Effector memory CD4-positive, alpha-beta T cell (primary cell): ENCODE results near the gene PARVG.

Experiments used
- DNase-seq, 3 donors: peaks; one replicate each; pipeline ENCODE4 v3.0.0-alpha.2; 2020
- H3K27ac ChIP-seq: 2 replicates; pipeline ENCODE4 v1.7.0; 2013; ENCODE audit warnings: mild to moderate bottlenecking, low read length, moderate library complexity; ENCODE audit not compliant: insufficient read depth, poor library complexity, severe bottlenecking
- H3K27me3 ChIP-seq: replicated peaks from 2 replicates; pipeline ENCODE4 v1.7.0; 2013; ENCODE audit warnings: mild to moderate bottlenecking, low read length; ENCODE audit not compliant: insufficient read depth, control insufficient read depth, poor library complexity, severe bottlenecking
- H3K36me3 ChIP-seq: 2 replicates; pipeline ENCODE4 v1.7.0; 2013; ENCODE audit warnings: mild to moderate bottlenecking, low read length, moderate library complexity; ENCODE audit not compliant: control insufficient read depth, insufficient read depth
- H3K4me1 ChIP-seq: 2 replicates; pipeline ENCODE4 v1.7.0; 2013; ENCODE audit warnings: low read length, mild to moderate bottlenecking; ENCODE audit not compliant: control insufficient read depth, insufficient read depth, poor library complexity, severe bottlenecking
- H3K4me3 ChIP-seq: 2 replicates; pipeline ENCODE4 v1.7.0; 2013; ENCODE audit warnings: low read length, low read depth, mild to moderate bottlenecking; ENCODE audit not compliant: insufficient read depth, poor library complexity, severe bottlenecking
- H3K9me3 ChIP-seq: 2 replicates; pipeline ENCODE4 v1.7.0; 2013; ENCODE audit warnings: mild to moderate bottlenecking, low read length, moderate library complexity; ENCODE audit not compliant: control insufficient read depth

The PARVG gene

DNA sequence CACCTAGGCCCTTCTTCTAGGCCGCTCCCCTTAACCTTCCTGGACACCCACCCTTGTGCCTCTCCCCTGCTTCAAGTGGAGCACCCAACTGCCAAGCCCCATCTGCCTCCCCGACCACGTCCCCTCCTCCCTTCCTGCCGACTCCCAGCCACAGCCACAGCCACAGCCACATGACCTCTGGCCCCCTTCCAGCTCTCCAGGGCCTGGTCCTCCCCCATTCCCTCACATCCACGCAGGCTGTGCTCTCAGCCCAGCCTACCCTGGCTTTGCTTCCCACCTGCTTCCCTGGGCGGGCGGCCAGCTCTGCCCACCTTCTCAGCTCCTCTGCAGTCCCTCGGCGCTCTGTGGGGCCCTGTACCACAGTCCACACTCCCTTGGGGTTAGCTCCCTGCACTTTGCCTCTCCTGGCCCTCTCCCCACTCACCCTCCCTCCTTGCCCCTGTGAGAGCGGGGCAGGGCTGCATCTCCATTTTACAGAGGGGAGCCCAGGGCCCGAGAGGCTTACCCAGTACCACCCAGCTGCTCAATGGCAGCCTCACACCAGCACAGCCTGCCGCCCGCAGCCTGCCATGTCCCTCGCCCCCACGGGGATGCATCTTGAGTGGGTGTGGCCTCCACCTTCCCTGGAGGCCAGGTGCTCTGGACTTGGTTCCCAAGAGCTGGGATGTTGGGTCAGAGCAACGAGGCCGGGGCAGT lies 20.3 kb downstream of the PARVG start:
- no peaks in the 10 kb centered on the region for H3K27me3 ChIP-seq
- no peak overlapping the region for H3K27ac ChIP-seq
- no peaks in the 10 kb centered on the region for H3K4me1 ChIP-seq
- no peaks in the 10 kb centered on the region for H3K9me3 ChIP-seq
- no peak overlapping the region for H3K4me3 ChIP-seq
- peaks cover 28% of the 10 kb centered on the region for H3K36me3 ChIP-seq
- DNase-seq = no peak

DNA sequence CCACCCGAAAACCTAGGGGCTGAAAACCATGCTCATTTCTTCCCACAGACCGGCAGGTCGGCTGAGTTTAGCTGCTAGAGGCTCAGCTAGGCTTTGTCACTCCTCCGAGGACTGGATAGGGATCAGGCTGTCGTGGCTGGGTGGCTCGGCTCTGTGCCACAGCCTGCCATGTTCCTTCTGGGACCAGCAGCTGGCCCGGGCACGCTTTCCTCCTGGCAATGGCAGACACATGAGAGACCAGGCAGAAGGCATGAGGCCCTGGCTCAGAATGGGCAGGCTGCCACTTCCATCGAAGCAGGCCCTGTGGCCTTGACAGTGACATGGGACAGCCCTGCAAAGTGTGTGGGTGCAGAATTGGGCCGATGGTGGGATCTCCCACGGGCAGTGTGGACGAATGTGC lies 20.9 kb downstream of the PARVG start:
- H3K9me3 ChIP-seq = no peaks in the 10 kb centered on the region
- DNase-seq = no peak
- no peak overlapping the region for H3K27ac ChIP-seq
- H3K36me3 ChIP-seq = peaks cover 28% of the 10 kb centered on the region
- no peak overlapping the region for H3K4me3 ChIP-seq
- H3K27me3 ChIP-seq = no peaks in the 10 kb centered on the region
- no peaks in the 10 kb centered on the region for H3K4me1 ChIP-seq

DNA sequence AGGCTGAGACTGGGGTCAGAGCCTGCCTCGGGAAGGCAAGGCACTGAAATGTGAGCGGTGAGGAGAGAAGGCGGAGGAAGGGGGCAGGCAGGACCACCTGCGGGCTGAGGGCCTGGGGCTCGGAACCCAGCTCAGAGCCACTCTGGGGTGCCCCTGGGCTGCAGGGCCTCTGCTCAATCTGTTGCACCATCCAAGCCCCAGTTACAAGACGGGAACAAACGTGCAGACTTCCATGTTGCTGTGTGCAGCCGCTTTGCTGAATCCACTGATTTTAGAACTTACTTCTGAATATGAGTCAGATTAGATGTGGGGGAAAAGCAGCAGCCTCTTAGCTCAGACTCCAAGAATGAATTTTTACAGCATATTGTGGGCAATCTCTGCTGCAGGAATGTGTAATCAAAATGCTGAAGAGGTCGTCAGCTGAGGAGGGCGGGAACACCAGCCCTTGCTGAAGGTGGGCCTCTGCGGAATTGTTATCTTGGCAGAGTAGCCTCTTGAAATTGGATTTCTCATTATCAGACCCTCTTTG lies 21.6 kb downstream of the PARVG start:
- no peaks in the 10 kb centered on the region for H3K4me1 ChIP-seq
- no peak overlapping the region for H3K4me3 ChIP-seq
- peaks cover 28% of the 10 kb centered on the region for H3K36me3 ChIP-seq
- H3K9me3 ChIP-seq = no peaks in the 10 kb centered on the region
- H3K27me3 ChIP-seq = no peaks in the 10 kb centered on the region
- no peak overlapping the region for H3K27ac ChIP-seq
- no peak for DNase-seq

GRCh38 chr22:44203203-44203602 lies 22.5 kb downstream of the PARVG start:
- Histone ChIP-seq H3K9me3 (no peaks in the 10 kb centered on the region), H3K27me3 (no peaks in the 10 kb centered on the region), H3K4me3 (no peak overlapping the region), H3K36me3 (peaks cover 24% of the 10 kb centered on the region), H3K27ac (no peak overlapping the region), H3K4me1 (no peaks in the 10 kb centered on the region)
- no peak for DNase-seq

DNA sequence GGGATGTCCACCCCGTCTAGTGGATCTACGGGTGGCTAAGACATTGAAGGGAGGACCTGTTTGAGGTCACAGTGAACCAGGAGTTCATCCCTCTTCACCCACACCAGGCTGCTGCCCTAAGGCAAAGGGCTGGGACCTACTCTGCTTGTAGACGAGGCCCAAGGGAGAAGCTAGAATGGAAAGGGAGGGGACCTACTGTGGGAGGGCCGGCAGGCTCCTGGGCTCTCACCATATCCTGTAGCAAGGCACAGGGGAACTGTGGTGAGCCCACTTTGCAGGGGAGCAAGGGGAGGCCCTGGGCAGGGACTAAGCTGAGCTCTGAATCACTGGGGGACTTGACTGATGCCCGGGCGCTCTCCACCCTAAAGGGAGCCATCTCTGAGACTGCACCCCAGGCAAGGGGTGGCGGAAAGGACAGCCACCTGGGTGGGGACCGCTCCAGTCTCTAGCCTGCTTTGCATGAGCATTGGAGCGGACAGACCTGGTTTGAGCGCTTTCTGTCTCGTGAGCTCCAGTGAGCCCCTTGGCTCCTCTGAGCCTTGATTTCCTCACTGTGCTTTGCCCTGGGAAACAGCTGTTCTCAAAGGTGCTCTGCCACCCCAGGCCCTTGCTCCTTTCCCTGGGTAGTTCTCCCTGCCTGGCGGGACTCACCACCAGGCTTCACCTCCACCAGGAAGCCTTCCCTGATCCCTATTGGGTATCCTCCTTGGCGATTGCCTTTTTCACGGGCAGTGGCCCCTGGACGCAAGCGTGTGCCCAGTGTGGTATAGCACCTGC lies 24.2 kb downstream of the PARVG start:
- DNase-seq = no peak
- H3K4me3 ChIP-seq = no peak overlapping the region
- H3K27ac ChIP-seq = no peak overlapping the region
- peaks cover 11% of the 10 kb centered on the region for H3K36me3 ChIP-seq
- no peaks in the 10 kb centered on the region for H3K4me1 ChIP-seq
- peaks cover 3% of the 10 kb centered on the region for H3K9me3 ChIP-seq
- no peaks in the 10 kb centered on the region for H3K27me3 ChIP-seq

DNA sequence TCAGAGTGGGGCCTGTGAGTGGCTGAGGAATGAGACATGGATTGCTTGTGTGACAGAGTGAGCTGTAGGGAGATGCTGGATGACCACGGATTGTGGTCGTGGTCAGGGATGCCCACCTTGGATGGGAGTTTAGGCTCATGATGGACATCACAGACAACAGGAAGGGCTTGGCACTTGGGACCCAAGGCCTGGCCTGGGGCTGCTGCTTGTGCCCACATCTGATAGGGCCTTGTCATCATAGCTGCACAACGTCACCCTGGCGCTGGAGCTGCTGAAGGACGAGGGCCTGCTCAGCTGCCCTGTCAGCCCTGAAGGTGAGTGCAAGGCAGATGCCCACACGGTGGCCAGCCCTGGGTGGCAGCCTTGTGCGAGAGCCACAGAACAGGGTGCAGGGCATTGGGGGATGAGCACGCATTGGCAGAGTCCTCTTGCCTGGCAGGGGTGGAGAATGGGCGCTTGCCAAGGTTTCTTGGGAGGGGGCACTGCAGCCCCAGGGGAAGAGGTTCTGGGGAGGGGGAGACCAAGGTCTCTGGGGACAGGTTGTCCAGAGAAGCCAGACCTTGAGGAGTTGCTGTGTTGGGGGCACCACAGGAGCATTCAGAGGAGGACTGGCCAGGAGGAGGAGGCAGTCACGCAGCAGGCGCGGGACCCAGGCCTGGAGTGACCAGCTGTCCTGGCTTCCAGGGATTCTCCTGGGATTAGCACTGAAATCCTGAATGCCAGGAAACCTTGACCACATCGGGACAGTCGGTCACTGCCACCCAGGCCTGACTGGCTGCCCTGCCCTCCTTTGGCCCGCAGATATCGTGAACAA lies 25.0 kb downstream of the PARVG start:
- H3K27me3 ChIP-seq = no peaks in the 10 kb centered on the region
- H3K27ac ChIP-seq = no peak overlapping the region
- H3K9me3 ChIP-seq = peaks cover 3% of the 10 kb centered on the region
- H3K4me1 ChIP-seq = no peaks in the 10 kb centered on the region
- no peak overlapping the region for H3K4me3 ChIP-seq
- DNase-seq = no peak
- H3K36me3 ChIP-seq = peaks cover 3% of the 10 kb centered on the region

DNA sequence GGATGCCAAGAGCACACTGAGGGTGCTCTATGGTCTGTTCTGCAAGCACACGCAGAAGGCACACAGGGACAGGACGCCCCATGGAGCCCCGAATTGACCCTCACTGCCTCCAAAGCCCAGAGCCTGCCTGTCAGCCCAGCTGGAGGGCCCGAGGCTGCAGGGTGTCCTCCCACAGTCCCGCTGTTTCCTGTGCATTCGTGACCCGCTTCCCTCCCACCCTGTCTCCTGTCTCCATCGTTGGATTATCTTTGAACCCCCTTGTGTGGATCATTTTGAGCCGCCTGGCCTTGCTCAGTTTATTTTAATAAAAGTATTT lies 25.6 kb downstream of the PARVG start:
- no peak for DNase-seq
- Histone ChIP-seq H3K4me1 (no peaks in the 10 kb centered on the region), H3K27me3 (no peaks in the 10 kb centered on the region), H3K4me3 (no peak overlapping the region), H3K36me3 (no peaks in the 10 kb centered on the region), H3K27ac (no peak overlapping the region), H3K9me3 (peaks cover 3% of the 10 kb centered on the region)

- H3K36me3 ChIP-seq = no peaks in the 10 kb centered on the region
These were observed 26.0 kb downstream of the PARVG start for GRCh38 chr22:44206696-44207095.

GRCh38 chr22:44207173-44207980 lies 26.7 kb downstream of the PARVG start:
- Histone ChIP-seq H3K4me3 (no peak overlapping the region), H3K27ac (no peak overlapping the region), H3K4me1 (no peaks in the 10 kb centered on the region), H3K36me3 (no peaks in the 10 kb centered on the region), H3K9me3 (peaks cover 3% of the 10 kb centered on the region), H3K27me3 (no peaks in the 10 kb centered on the region)
- no peak for DNase-seq

More at GRCh38 chr22:44206696-44207095, 26.0 kb downstream of the PARVG start:
- no peak overlapping the region for H3K27ac ChIP-seq
- no peak overlapping the region for H3K4me3 ChIP-seq
- H3K27me3 ChIP-seq = no peaks in the 10 kb centered on the region
- H3K4me1 ChIP-seq = no peaks in the 10 kb centered on the region
- DNase-seq = no peak
- H3K9me3 ChIP-seq = peaks cover 3% of the 10 kb centered on the region
